Hepatocyte (in vitro differentiated cells): ENCODE results near the gene KLC1.

Experiments
- CTCF ChIP-seq: fragments of 200-600 bp; sonication (generic); IDR thresholded peaks from 2 replicates; pipeline ENCODE4 v1.5.1; 2016; ENCODE audit warnings: antibody characterized with exemption, mild to moderate bottlenecking; ENCODE audit not compliant: poor library complexity
- EZH2 ChIP-seq: fragments of 200-600 bp; sonication (generic); IDR thresholded peaks from 2 replicates; pipeline ENCODE4 v1.6.1; 2016; ENCODE audit warnings: antibody characterized with exemption, mild to moderate bottlenecking, borderline replicate concordance
- EZH2phosphoT487 ChIP-seq: fragments of 200-600 bp; sonication (generic); IDR thresholded peaks from one replicate; pipeline ENCODE4 v1.6.1; 2018; ENCODE audit warnings: antibody characterized with exemption, mild to moderate bottlenecking, low read depth, moderate library complexity; ENCODE audit not compliant: unreplicated experiment, severe bottlenecking

GRCh38 chr14:103697206-103697602, 68.2 kb downstream of the KLC1 start:
- TF ChIP-seq CTCF (no peak), EZH2phosphoT487 (no peak), EZH2 (no peak)
